ENCODE data around the gene PAK6.

- TF ChIP-seq JUND (IDR thresholded peaks at IDR 0.05; ENCODE audit: borderline replicate concordance, low read depth, low read length) (no peak), JUND (tag; IDR thresholded peaks at IDR 0.05; ENCODE audit: borderline replicate concordance, low read depth, low read length) (no peak), TFAP4 (CRISPR knock-in tag; IDR thresholded peaks at IDR 0.05; ENCODE audit: borderline replicate concordance) (no peak), CBFA2T2 (conservative IDR thresholded peaks at IDR 0.05) (no peak), CREM (IDR thresholded peaks at IDR 0.05; ENCODE audit: low read depth) (no peak), RAD51 (IDR thresholded peaks at IDR 0.05; ENCODE audit: borderline replicate concordance, low read depth) (no peak), CTCF (IDR thresholded peaks at IDR 0.05 in 2 of 3, conservative IDR thresholded peaks at IDR 0.05 in 1 of 3; ENCODE audit: insufficient read depth in 2 of 3, low read depth in 1 of 3, low read length in 3 of 3) (no peak), FOXA1 (IDR thresholded peaks at IDR 0.05; ENCODE audit: borderline replicate concordance) (no peak), GATAD2A (IDR thresholded peaks at IDR 0.05) (no peak), CHD2 (IDR thresholded peaks at IDR 0.05; ENCODE audit: low read depth, low read length) (no peak)
- TF ChIP-seq, protein P1, sequence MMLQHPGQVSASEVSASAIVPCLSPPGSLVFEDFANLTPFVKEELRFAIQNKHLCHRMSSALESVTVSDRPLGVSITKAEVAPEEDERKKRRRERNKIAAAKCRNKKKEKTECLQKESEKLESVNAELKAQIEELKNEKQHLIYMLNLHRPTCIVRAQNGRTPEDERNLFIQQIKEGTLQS (IDR thresholded peaks at IDR 0.05), result no peak
- TF ChIP-seq, protein P1 (CRISPR knock-in tag; conservative IDR thresholded peaks at IDR 0.05), result no peak
- TF ChIP-seq, protein P2, sequence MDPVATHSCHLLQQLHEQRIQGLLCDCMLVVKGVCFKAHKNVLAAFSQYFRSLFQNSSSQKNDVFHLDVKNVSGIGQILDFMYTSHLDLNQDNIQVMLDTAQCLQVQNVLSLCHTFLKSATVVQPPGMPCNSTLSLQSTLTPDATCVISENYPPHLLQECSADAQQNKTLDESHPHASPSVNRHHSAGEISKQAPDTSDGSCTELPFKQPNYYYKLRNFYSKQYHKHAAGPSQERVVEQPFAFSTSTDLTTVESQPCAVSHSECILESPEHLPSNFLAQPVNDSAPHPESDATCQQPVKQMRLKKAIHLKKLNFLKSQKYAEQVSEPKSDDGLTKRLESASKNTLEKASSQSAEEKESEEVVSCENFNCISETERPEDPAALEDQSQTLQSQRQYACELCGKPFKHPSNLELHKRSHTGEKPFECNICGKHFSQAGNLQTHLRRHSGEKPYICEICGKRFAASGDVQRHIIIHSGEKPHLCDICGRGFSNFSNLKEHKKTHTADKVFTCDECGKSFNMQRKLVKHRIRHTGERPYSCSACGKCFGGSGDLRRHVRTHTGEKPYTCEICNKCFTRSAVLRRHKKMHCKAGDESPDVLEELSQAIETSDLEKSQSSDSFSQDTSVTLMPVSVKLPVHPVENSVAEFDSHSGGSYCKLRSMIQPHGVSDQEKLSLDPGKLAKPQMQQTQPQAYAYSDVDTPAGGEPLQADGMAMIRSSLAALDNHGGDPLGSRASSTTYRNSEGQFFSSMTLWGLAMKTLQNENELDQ (CRISPR knock-in tag; IDR thresholded peaks at IDR 0.05; ENCODE audit: borderline replicate concordance), result no peak
Observed at GRCh38 chr15:40298216-40298935, 59.5 kb downstream of the PAK6 start.

All from K562 (cell line).